NCI-H526 treated with DMSO at 0.1 percent for 48 hours (cell line): ENCODE results near the gene ADRA2A.

Experiments
- DNase-seq: peaks from one replicate; lab custom pipeline; 2025; lab: John Stamatoyannopoulos, UW

ADRA2A gene

GRCh38 chr10:111076682-111077478 is at the start of gene ADRA2A:
TSS of gene ADRA2A (plus strand) at chr10:111077029. CDS start at chr10:111077997, 968 bp downstream.
- peak; percentile 15 for DNase-seq

GRCh38 chr10:111030042-111030750 is 46.6 kb upstream of the ADRA2A start:
- no peak for DNase-seq

DNA sequence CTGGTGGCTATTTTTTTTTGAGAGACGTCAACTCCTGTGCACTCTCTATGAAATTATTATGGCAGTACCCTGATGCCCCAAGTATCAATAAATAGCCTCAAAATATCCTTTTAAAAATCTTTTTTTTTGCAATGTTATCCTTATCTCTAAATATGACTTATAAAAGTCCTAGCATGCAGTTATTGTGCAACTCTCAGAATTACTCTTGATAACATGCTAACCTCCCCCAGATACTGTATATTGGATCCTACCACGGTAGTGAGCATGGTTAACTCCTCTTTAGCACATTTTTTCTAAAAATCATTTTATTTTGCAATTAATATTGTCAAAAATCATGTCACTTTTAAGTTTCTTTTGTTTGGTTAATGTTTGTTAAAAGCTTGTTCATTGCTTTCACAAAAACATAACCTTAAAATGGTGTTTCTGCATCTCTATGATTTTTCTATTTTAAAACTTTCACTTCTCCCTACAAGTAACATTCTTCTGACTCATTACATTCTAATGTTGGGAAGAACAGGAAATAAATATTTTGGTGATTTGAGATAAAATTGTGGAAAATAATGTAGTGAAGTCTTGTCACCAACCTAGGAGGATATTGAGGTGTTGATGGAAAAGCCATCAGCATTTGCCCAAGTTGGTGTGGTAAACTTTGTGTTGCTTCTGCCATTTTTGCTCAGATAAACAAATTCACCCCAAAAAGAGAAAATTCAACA is 42.1 kb upstream of the ADRA2A start:
- DNase-seq, result no peak

DNA sequence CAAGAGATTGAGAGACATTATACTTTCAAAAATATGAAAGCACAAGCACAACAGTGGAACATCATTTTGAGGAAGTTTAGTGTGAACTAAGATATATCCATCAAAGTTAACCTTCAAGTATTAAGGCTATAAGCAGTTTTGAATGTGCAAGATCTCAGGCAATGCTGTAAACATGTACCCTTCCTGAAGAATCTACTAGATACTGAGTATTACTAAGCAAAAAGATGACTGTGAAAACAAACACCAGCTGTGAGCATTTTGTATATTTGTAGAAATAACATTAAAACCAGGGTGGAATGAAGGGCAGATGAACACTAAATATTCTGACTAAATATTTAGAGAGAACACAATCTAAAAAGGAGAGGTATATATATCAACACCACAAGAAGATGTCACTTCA is 41.3 kb upstream of the ADRA2A start:
- DNase-seq, result no peak

DNA sequence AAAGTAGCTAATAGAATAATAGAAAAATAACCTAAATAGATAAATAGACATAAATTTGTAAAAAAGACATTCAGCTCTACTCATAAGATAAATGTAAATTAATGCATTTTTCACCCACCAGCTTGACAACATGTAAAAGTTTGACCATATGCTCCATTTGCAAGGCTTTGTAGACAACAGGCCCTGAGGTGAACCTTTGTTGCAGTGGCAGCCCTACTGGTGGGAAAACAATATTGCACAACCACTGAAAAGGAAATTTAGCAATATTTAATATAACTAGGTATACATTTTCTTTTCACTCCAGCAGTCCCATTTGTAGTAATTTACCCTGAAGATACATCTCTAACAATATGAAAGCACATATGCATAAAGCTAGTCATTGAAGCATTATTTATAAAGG is 39.0 kb upstream of the ADRA2A start:
- no peak for DNase-seq

DNA sequence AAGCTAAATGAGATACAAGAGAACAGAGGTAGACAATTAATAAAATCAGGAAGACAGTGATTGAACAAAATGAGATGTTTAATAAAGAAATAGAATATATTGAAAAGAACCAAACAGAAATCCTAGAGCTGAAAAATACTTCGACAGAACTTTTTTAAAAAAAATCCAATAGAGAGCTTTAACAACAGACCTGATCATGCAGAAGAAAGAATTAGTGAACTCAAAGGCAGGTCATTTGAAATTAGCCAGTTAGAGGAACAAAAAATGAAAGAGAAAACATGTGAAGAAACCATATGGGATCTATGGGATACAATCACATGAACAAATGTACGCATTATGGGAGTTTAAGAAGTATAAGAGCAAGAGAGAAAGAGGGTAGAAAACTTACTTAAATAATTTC is 37.3 kb upstream of the ADRA2A start:
- no peak for DNase-seq

- DNase-seq, result no peak
These were observed 19.8 kb upstream of the ADRA2A start for GRCh38 chr10:111057006-111057405.

- no peak for DNase-seq
These were observed 13.4 kb upstream of the ADRA2A start for GRCh38 chr10:111063471-111063870.

GRCh38 chr10:111072232-111072631 is 4.6 kb upstream of the ADRA2A start:
- DNase-seq, result no peak

DNA sequence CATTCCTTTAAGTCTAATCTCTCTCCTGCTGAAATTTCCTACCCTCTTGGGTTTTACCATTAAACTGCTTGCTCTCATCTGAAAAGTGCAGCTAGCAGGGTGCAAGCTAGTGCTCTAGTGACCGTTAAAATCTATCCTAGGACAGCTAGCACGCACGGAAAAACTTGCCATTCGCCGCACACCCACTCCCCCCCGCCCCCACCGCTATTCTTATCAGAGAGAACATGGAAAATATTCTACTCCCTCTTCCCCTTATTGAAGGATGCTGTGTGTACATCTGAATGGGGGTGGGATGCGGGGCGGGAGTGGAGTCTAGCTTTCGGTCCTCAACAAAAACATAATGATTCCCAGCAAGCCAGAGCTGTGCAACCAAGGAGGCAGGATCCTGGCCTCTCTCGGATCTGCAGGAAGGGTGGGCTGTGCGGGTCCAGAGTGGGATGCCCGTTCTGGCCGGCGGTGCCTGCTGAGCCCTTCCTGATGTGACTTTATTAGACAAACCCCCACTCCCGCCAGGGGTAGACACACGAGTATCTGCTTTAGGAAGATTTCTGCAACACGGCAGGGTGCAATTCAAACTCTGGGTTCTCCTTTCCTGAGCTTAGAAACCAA is 1.1 kb upstream of the ADRA2A start:
- no peak for DNase-seq

DNA sequence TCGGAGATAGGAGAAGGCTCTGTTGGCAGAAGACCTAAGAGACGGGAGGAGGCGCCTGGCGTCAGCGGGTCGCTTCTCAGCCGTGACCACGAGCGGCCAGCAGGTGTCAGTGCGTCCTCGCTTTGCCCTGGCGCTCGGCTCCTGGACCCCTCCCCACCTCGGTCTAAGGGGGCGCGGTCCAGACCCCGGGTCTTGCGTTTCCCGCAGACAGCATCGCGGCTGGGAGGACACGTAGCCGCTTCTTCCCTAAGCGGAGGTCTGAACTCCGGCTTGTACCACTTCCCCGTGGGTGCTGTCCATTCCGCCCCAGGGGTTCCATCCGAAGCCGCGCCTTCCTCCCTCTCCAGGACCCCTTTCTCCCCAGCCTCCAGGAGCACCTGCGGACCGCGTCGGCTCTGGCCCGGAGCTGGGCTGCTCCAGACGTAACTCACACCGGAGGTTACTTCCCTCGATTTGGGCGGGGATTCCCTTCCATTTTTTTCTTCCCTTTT is 593 bp upstream of the ADRA2A start:
- DNase-seq, result peak; percentile 15

DNA sequence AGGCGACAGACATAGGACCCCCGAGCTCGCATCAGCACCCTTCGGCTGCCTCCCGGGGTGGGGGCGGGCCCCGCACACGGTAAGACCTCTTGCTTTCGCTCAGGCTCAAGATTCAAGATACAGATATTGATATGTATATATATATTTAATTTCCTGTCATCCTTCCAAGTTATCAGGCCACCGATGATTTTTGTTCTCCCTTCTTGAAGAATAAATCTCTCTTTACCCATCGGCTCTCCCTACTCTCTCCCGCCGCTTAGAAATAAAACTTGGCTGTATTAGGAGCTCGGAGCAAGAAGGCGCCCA is 603 bp downstream of the ADRA2A start:
- no peak for DNase-seq

- DNase-seq, result no peak
These were observed 1.1 kb downstream of the ADRA2A start for GRCh38 chr10:111077785-111078504.

DNA sequence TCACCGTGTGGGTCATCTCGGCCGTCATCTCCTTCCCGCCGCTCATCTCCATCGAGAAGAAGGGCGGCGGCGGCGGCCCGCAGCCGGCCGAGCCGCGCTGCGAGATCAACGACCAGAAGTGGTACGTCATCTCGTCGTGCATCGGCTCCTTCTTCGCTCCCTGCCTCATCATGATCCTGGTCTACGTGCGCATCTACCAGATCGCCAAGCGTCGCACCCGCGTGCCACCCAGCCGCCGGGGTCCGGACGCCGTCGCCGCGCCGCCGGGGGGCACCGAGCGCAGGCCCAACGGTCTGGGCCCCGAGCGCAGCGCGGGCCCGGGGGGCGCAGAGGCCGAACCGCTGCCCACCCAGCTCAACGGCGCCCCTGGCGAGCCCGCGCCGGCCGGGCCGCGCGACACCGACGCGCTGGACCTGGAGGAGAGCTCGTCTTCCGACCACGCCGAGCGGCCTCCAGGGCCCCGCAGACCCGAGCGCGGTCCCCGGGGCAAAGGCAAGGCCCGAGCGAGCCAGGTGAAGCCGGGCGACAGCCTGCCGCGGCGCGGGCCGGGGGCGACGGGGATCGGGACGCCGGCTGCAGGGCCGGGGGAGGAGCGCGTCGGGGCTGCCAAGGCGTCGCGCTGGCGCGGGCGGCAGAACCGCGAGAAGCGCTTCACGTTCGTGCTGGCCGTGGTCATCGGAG is 1.8 kb downstream of the ADRA2A start:
- DNase-seq, result no peak

DNA sequence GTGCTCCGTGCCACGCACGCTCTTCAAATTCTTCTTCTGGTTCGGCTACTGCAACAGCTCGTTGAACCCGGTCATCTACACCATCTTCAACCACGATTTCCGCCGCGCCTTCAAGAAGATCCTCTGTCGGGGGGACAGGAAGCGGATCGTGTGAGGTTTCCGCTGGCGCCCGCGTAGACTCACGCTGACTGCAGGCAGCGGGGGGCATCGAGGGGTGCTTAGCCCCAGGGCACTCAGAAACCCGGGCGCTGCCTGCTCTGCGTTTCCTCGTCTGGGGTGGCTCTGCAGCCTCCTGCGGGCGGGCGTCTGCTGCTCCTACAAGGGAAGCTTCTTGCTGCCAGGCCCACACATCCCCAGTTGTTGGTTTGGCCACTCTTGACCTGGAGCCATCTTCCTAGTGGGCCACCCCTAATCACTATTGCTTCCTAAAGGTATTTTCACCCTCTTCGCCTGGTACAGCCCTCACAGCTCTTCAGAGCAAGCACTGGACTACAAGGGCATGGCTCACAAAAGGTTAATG is 2.5 kb downstream of the ADRA2A start:
- no peak for DNase-seq

DNA sequence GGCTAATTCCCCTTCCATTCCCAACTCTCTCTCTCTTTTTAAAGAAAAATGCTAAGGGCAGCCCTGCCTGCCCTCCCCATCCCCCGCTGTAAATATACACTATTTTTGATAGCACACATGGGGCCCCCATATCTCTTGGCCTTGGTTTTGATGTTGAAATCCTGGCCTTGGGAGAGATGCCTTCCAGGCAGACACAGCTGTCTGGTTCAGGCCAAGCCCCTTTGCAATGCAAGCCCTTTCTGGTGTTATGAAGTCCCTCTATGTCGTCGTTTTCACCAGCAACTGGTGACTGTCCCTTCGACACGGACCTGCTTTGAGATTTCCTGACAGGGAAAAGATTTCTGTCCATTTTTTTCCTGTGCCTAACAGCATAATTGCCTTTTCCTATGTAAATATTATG is 3.0 kb downstream of the ADRA2A start:
- no peak for DNase-seq

DNA sequence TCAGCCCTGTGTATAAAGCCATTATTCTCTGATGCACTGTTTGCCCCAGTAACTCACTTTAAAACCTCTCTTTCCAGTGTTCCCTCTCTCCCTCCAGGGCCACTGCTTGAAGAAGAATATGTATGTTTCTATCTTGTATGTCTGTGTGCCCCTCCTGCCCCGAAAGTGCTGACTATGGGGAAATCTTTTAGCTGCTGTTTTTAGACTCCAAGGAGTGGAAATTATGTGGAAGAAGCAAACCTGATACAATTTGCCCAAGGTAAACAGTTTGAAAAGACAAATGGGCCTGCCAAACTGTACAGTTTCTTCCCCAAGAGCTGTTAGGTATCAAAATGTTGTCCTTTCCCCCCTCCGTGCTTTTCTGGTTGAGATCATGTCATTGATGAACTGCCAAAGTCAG is 3.4 kb downstream of the ADRA2A start:
- no peak for DNase-seq

DNA sequence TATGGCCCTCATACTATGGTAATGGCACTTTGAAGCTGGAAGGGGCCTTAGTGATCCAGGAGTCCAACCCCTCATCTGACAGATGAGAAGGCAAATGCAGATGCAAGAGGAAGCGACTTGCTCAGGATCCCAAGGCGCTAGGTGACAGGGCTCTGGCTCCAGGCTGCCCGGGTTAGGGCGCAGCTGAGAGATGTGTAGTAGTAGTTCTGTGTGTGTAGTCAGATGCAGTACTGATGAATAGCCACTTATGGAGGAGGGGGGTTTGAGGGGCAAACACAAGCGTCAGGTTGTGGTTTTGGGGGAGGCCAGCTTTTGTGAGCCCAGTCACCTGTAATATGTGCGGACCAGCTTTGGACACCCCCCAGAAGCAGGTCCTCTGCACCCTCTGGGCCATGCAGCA is 4.8 kb downstream of the ADRA2A start:
- no peak for DNase-seq

DNA sequence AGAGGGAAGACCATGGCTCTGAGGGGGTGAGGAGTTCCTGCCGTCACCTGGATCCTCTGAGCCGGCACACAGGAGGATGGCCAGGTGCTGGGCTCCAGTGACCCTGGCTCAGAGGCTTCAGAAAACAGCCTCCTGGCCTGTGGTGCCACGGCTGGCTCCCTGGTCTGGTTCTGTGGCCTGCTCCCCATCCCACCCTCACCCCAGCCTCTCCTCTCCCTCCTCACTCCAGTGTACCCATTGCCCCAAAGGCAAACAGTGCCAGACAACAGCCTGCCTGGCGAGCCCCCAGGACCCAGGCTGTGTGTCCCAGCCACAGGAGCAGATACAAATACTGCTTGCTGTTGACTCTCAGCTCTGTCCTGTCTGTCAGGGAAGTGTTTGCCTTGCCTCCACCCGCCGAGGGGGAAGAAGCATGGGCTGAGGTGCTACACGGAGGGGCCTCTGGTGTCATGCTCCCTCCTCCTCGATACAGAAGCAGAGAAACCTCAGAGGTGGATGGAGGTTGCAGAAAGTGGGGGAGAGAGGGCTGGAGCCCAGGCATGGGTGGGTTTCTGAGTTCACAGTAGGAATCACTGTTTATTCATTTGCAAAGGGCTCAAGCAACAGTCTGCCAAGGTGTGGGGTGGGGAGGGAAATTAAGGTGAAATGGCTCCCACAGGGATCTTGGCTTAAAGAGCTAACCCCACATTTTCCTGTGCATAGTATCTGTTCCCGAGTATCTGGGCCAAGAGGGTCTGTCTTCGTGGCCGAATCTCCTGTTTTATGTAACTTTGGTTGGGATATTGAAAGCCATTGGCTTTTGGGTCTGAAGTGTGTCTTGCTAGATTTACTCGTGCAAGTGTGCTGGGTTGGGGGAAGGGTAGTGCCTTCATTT is 5.5 kb downstream of the ADRA2A start:
- DNase-seq, result no peak
